Adrenal gland (tissue), 12 donors: ENCODE data around the gene COL6A1. TPM values are rescaled to one million over a fixed set of nuclear protein-coding genes. Genes with fewer than 3 reads are reported as not detected.
A peak's percentile ranks its signal among the peaks of the same experiment; 100 is the strongest.

ENCODE experiments used
- DNase-seq, 7 donors: peaks; one replicate each; pipeline ENCODE4 v3.0.0-alpha.2; 2019 to 2020
- H3K27ac ChIP-seq, 5 donors: fragments of 200-600 bp; sonication (generic) in 4 of 5; 1 replicate in 3 of 5; 2 replicates in 2 of 5; pipeline versions ENCODE4 v1.5.1 to v1.8.0; 2016 to 2020; ENCODE audit warnings: mild to moderate bottlenecking in 1 of 5
- H3K27me3 ChIP-seq: fragments of 200-600 bp; 2 replicates; pipeline ENCODE4 v1.8.0; 2021
- H3K36me3 ChIP-seq, 2 donors: fragments of 200-600 bp; replicated peaks in 1 of 2; 1 replicate in 1 of 2; 2 replicates in 1 of 2; pipeline versions ENCODE4 v1.5.1 to v1.8.0; 2018 to 2022
- H3K4me1 ChIP-seq, 2 donors: fragments of 200-600 bp; replicated peaks in 1 of 2; 1 replicate in 1 of 2; 2 replicates in 1 of 2; pipeline versions ENCODE4 v1.5.1 to v1.8.0; 2018 to 2021
- H3K4me3 ChIP-seq, 4 donors: fragments of 200-600 bp; sonication (generic) in 3 of 4; one replicate each; pipeline ENCODE4 v1.5.1; 2016 to 2018
- H3K9me3 ChIP-seq, 3 donors: fragments of 200-600 bp; sonication (generic) in 1 of 3; replicated peaks in 1 of 3; 1 replicate in 2 of 3; 2 replicates in 1 of 3; pipeline versions ENCODE4 v1.5.1 to v1.8.0; 2016 to 2021
- POLR2A ChIP-seq, 2 donors: fragments of 450-650 bp; IDR thresholded peaks; one replicate each; pipeline ENCODE4 v1.6.1; 2017; ENCODE audit warnings: antibody characterized with exemption in 2 of 2, mild to moderate bottlenecking in 2 of 2, moderate library complexity in 1 of 2
- WGBS, 4 donors: extraction: QIAGEN DNeasy Blood & Tissue Kit in 2 of 4; methylation state at CpG; one replicate each; pipeline versions ENCODE4 v1.1.5 to v1.1.7; 2013 to 2017; 5-methylcytosine and 5-hydroxymethylcytosine counted together
- intact Hi-C, 2 donors: fragments of 100-400 bp; cut with DNase I; formaldehyde crosslinking; loops; one replicate each; pipeline versions ENCODE4 v1.14.1 to v1.15.0; 2022 to 2023
- polyA plus RNA-seq, 3 donors: library from polyadenylated mRNA; stranded (reverse); fragments of 200-250 nt in 2 of 3; fragments of 350-450 nt in 1 of 3; fragmentation: Illumina TruSeq in 1 of 3; extraction: RNeasy Lipid Tissue Mini Kit (QIAGEN cat#74804) in 1 of 3; gene quantifications; one replicate each; pipeline ENCODE4 v1.2.3, GENCODE V29; 2013 to 2014
- total RNA-seq, 9 donors: library from RNA; depleted of rRNA in 4 of 9; stranded (reverse); fragments of >200 nt in 4 of 9; fragments of 120-200 nt in 1 of 9; fragmentation: NEBNext Ultra II Directional in 1 of 9; extraction: Animal tissue kit (Norgen Biotek cat#: 25700) in 1 of 9; gene quantifications; one replicate each; pipeline versions ENCODE4 v1.1.0 to v1.2.4, GENCODE V29; 2013 to 2023
- TF ChIP-seq, protein P1 (sequence below), 6 experiments: fragments of 450-650 bp in 4 of 6; fragments of 200-600 bp in 2 of 6; sonication (generic) in 1 of 6; IDR thresholded peaks; 1 replicate in 5 of 6; 2 replicates in 1 of 6; pipeline versions ENCODE4 v1.5.1 to v1.8.0; 2016 to 2021; ENCODE audit warnings: antibody characterized with exemption in 6 of 6, mild to moderate bottlenecking in 2 of 6, moderate library complexity in 1 of 6
- donor health status: healthy with polysubstance abuse.
- donor health status: Bipolar disorder and iron deficiency.
- donor health status: DM: yes; HTN: yes; CAD: no.
- donor health status: DM: no; HTN: no; CAD: no.
- donor health status: DM: no; HTN: no; CAD: no.
- donor health status: DM: yes; HTN: yes; CAD: no.

Gene COL6A1
- total and polyA plus RNA-seq, 12 donors: 22.3 to 490 (median 151) TPM

DNA sequence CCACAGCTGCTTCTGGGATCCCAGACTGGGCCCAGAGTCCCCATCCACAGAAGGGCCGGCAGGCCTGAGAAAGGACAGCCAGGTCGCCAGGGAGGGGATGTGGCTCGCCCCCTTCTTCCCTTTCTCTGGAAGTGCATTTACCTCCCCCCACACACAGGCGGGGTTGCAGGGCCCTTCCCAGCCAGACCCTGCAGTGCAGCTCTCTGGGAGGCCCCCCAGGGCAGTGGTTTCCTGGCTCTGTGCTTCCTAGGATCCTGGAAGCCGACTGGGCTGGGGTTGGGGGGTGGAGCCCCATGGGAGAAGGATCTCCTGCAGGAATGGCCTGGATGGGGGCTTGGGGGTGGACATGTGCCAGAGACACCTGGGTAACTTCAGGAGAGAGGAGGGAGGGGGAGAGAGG lies 4.2 kb upstream of the COL6A1 start:
- H3K36me3 ChIP-seq: no peaks in the 10 kb centered on the region
- peak in 1 of 7 donors; percentile 22 for DNase-seq
- peaks cover 14 to 25% of the 10 kb centered on the region in 2 donors for H3K4me1 ChIP-seq
- intact Hi-C loops: loop anchor here in 1 of 2 donors (10.0 kb wide), 1 partner anchor 117 kb away; the partner anchor contains the start of gene COL6A2
- no peak for TF ChIP-seq POLR2A (IDR thresholded peaks at IDR 0.05)
- TF ChIP-seq, protein P1, sequence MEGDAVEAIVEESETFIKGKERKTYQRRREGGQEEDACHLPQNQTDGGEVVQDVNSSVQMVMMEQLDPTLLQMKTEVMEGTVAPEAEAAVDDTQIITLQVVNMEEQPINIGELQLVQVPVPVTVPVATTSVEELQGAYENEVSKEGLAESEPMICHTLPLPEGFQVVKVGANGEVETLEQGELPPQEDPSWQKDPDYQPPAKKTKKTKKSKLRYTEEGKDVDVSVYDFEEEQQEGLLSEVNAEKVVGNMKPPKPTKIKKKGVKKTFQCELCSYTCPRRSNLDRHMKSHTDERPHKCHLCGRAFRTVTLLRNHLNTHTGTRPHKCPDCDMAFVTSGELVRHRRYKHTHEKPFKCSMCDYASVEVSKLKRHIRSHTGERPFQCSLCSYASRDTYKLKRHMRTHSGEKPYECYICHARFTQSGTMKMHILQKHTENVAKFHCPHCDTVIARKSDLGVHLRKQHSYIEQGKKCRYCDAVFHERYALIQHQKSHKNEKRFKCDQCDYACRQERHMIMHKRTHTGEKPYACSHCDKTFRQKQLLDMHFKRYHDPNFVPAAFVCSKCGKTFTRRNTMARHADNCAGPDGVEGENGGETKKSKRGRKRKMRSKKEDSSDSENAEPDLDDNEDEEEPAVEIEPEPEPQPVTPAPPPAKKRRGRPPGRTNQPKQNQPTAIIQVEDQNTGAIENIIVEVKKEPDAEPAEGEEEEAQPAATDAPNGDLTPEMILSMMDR (IDR thresholded peaks at IDR 0.05): no peak
- H3K4me3 ChIP-seq: no peak overlapping the region
- WGBS, 4 donors: 54 to 62% methylated on average over 5 of the region's 5 CpGs; no CpG with 5 or more reads in 2 of the 4 donors
- H3K27ac ChIP-seq: peak overlapping the region in 1 of 5 donors; percentile 29
- no peaks in the 10 kb centered on the region for H3K9me3 ChIP-seq
- H3K27me3 ChIP-seq: no peaks in the 10 kb centered on the region

DNA sequence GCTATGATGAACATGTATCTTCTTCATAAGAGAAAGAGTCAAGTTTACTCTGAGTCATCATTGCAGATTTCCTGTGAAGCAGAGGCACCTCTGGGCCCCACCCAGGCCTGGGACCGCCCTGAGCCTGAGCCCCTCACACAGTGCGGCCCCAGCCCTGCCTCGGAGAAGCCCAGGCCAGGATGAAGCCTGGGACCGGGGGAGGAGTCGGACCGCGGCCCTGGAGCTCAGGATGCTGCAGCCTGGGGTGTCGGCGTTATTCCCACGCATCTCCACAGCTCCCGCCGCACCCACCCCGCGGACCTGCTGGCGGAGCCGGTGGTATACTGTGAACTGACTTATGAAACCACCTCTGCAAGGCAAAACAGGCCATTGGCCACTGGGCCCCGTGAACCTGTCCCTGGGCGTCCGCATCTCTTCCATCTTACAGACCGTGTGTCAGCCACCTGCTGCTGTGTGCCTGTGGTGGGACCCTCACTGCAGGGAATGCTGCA lies 2.4 kb upstream of the COL6A1 start:
- intact Hi-C loops: loop anchor here in 1 of 2 donors (10.0 kb wide), 1 partner anchor 116 kb away; the partner anchor contains the start of gene COL6A2
- DNase-seq: no peak
- Histone ChIP-seq H3K36me3 (no peaks in the 10 kb centered on the region), H3K27me3 (no peaks in the 10 kb centered on the region), H3K4me1 (peaks cover 3 to 10% of the 10 kb centered on the region in 2 donors), H3K27ac (no peak overlapping the region), H3K9me3 (no peaks in the 10 kb centered on the region), H3K4me3 (no peak overlapping the region)
- TF ChIP-seq, protein P1 (IDR thresholded peaks at IDR 0.05): no peak
- TF ChIP-seq POLR2A (IDR thresholded peaks at IDR 0.05): no peak
- 74 to 97% (median 84%) methylated on average over 6 to 20 of the region's 20 CpGs for WGBS, 4 donors

DNA sequence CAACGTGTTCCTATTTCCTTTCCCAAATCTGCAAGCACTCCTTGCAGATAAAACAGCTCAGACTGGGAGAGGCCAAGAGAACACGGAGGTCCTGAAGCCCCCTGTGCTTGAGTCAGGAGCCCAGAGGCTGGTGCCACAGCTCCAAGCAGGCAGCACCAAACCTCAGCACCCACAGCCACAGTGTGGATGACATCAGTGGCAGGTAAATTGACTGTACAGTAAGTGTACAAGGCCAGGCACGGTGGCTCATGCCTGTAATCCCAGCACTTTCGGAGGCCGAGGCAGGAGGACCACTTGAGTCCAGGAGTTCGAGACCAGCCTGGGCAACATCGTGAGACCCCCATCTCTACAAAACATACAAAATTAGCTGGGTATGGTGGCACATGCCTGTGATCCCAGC lies 1.9 kb upstream of the COL6A1 start:
- Histone ChIP-seq H3K4me3 (no peak overlapping the region), H3K9me3 (no peaks in the 10 kb centered on the region), H3K4me1 (peaks cover 3 to 5% of the 10 kb centered on the region in 2 donors), H3K27me3 (no peaks in the 10 kb centered on the region), H3K36me3 (peaks cover 0 to 1% of the 10 kb centered on the region in 2 donors), H3K27ac (no peak overlapping the region)
- 76 to 86% (median 82%) methylated on average over 2 to 7 of the region's 7 CpGs for WGBS, 4 donors
- intact Hi-C loops: loop anchor here (10.0 kb wide), 1 partner anchor 115 kb away; the partner anchor contains the start of gene COL6A2 (in 2 of the 2)
- TF ChIP-seq, protein P1 (IDR thresholded peaks at IDR 0.05): no peak
- TF ChIP-seq POLR2A (IDR thresholded peaks at IDR 0.05): no peak
- no peak for DNase-seq

DNA sequence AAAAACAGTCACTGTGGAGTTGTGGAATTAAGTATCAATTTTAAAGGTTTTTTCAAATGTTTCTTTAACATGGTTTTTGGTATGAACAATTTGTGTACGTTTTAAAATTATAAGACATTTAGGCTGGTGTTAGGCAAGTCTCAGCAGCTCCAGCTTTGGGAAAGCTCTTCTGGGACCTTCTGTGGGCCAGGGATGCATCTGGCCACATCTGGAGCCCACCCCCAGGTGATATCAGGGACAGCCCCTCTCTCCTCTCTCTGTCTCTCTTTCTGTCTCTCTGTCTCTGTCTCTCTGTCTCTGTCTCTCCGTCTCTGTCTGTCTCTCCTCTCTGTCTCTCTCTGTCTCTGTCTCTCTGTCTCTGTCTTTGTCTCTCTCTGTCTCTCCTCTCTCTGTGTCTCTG lies 1.3 kb upstream of the COL6A1 start:
- Histone ChIP-seq H3K27me3 (no peaks in the 10 kb centered on the region), H3K36me3 (peaks cover 0 to 7% of the 10 kb centered on the region in 2 donors), H3K4me3 (no peak overlapping the region), H3K9me3 (no peaks in the 10 kb centered on the region), H3K27ac (no peak overlapping the region), H3K4me1 (peaks cover under 1 to 3% of the 10 kb centered on the region in 2 donors)
- TF ChIP-seq, protein P1 (IDR thresholded peaks at IDR 0.05): no peak
- intact Hi-C loops: loop anchor here in 1 of 2 donors (10.0 kb wide), 1 partner anchor 115 kb away; the partner anchor contains the start of gene COL6A2
- 60 to 80% (median 70%) methylated on average over 2 of the region's 2 CpGs for WGBS, 4 donors
- no peak for DNase-seq
